ENCODE measurements around the gene EEPD1.

Gene EEPD1

GRCh38 chr7:36308031-36308430 lies 155.0 kb downstream of the EEPD1 start:
- no peak for DNase-seq
- no peak overlapping the region for H3K4me3 Mint-ChIP-seq
- peaks cover 3% of the 10 kb centered on the region for H3K27me3 Mint-ChIP-seq (ENCODE audit: low read depth, poor library complexity)
- H3K36me3 Mint-ChIP-seq (ENCODE audit: low read depth), result no peaks in the 10 kb centered on the region
- no peak overlapping the region for H3K27ac Mint-ChIP-seq
- H3K9me3 Mint-ChIP-seq, result no peaks in the 10 kb centered on the region
- TF ChIP-seq CTCF (IDR thresholded peaks at IDR 0.05), result no peak
- H3K4me1 Mint-ChIP-seq, result peaks cover 18% of the 10 kb centered on the region

- Mint-ChIP-seq H3K4me1 (peaks cover 6% of the 10 kb centered on the region), H3K4me3 (no peak overlapping the region), H3K27me3 (ENCODE audit: low read depth, poor library complexity) (peaks cover 3% of the 10 kb centered on the region), H3K9me3 (no peaks in the 10 kb centered on the region), H3K36me3 (ENCODE audit: low read depth) (no peaks in the 10 kb centered on the region), H3K27ac (peak overlapping the region; percentile 77)
- DNase-seq, result no peak
- TF ChIP-seq CTCF (IDR thresholded peaks at IDR 0.05), result no peak
These were observed 156.2 kb downstream of the EEPD1 start for GRCh38 chr7:36309301-36309700.

- no peaks in the 10 kb centered on the region for H3K36me3 Mint-ChIP-seq (ENCODE audit: low read depth)
- no peak overlapping the region for H3K4me3 Mint-ChIP-seq
- H3K9me3 Mint-ChIP-seq, result no peaks in the 10 kb centered on the region
- H3K27ac Mint-ChIP-seq, result peak overlapping the region; percentile 77
- TF ChIP-seq CTCF (IDR thresholded peaks at IDR 0.05), result no peak
- peaks cover 3% of the 10 kb centered on the region for H3K27me3 Mint-ChIP-seq (ENCODE audit: low read depth, poor library complexity)
- peaks cover 2% of the 10 kb centered on the region for H3K4me1 Mint-ChIP-seq
- no peak for DNase-seq
These were observed 156.7 kb downstream of the EEPD1 start for GRCh38 chr7:36309716-36310115.

GRCh38 chr7:36310897-36311296 lies 157.8 kb downstream of the EEPD1 start:
- Mint-ChIP-seq H3K27me3 (ENCODE audit: low read depth, poor library complexity) (peaks cover 3% of the 10 kb centered on the region), H3K4me3 (no peak overlapping the region), H3K9me3 (no peaks in the 10 kb centered on the region), H3K27ac (no peak overlapping the region), H3K4me1 (peaks cover 7% of the 10 kb centered on the region), H3K36me3 (ENCODE audit: low read depth) (no peaks in the 10 kb centered on the region)
- no peak for DNase-seq
- no peak for TF ChIP-seq CTCF (IDR thresholded peaks at IDR 0.05)

- Mint-ChIP-seq H3K4me1 (peaks cover 13% of the 10 kb centered on the region), H3K36me3 (ENCODE audit: low read depth) (no peaks in the 10 kb centered on the region), H3K9me3 (no peaks in the 10 kb centered on the region), H3K27me3 (ENCODE audit: low read depth, poor library complexity) (peaks cover 3% of the 10 kb centered on the region), H3K27ac (no peak overlapping the region), H3K4me3 (no peak overlapping the region)
- no peak for DNase-seq
- TF ChIP-seq CTCF (IDR thresholded peaks at IDR 0.05), result no peak
These were observed 158.5 kb downstream of the EEPD1 start for GRCh38 chr7:36311539-36311938.

GRCh38 chr7:36312064-36312914 lies 159.2 kb downstream of the EEPD1 start:
- H3K4me1 Mint-ChIP-seq, result peaks cover 20% of the 10 kb centered on the region
- H3K36me3 Mint-ChIP-seq (ENCODE audit: low read depth), result no peaks in the 10 kb centered on the region
- no peaks in the 10 kb centered on the region for H3K9me3 Mint-ChIP-seq
- DNase-seq, result peak; percentile 35
- no peak overlapping the region for H3K27ac Mint-ChIP-seq
- H3K4me3 Mint-ChIP-seq, result no peak overlapping the region
- TF ChIP-seq CTCF (IDR thresholded peaks at IDR 0.05), result peak; percentile 48
- H3K27me3 Mint-ChIP-seq (ENCODE audit: low read depth, poor library complexity), result peaks cover 3% of the 10 kb centered on the region
